ENCODE data around the gene GRM3.

GRM3 gene

DNA sequence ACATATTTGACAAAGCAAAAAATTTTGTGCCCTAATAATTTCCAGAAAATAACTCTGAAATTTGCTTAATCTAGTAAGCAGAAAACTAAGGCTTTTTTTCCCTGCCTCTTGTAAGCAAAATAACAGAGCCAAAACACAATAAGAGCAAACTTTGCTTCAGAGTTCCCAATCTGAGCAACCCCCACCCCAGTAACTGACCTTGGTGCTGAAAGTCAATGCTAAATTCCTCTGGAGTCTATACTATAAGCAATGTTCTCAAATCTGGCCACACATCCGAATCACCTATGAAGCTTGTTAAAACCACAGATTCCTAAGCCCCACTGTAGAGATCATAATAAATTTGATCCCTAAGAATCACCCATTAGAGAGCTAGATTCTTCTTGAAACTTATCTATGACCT is 265.2 kb downstream of the GRM3 start:
- no peak for DNase-seq

DNA sequence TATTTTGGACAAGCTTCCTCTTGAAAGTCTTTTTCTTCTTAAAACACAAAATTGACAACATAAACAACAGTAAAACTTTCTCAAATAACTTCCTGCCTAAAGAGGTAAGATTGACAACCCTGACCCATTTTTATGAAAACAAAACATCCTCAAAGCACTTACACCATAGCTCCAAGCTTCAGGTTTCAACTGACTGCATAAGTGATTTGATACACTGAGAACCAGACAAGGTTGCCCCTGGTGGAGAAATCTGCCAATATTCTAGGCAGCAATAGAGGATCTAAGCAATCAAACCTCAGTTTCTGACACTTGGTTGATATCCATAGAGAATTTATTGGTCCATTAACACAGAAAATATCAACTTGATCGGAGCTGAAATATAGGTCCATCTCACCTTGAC is 267.9 kb downstream of the GRM3 start:
- no peak for DNase-seq

DNA sequence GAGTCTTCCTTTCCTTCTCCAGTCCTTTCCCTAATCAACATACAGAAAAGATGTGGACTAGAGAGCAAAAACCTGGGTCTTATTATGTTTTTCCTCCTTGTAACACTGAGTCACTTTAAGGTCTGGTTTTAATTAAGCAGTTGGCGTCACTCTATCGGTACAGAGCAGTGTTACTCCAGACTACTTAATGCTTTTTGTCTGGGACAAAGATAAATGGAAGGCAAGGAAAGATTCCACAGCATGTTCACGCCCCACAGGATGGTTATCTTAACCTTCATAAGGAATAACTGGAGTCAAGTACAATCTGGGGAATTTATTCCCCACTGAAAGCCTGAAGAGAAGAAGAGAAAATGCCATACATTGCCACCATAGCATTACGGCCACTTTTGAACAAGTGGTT is 270.0 kb downstream of the GRM3 start:
- DNase-seq, result no peak

Data from CD4-positive, alpha-beta T cell treated with Interleukin-10 for 1 hour (primary cell).